A549 (cell line): ENCODE data around the gene COL5A1.

ENCODE experiments used
- CEBPB ChIP-seq, 2 experiments: fragments of >200 bp in 1 of 2; sonication (Bioruptor Twin) in 1 of 2; formaldehyde crosslinking in 1 of 2; IDR thresholded peaks; 2 replicates each; pipeline ENCODE4 v1.6.1; 2012 to 2016
- EHMT2 ChIP-seq: fragments of 200-600 bp; sonication (generic); IDR thresholded peaks from 2 replicates; pipeline ENCODE4 v1.6.1; 2016; ENCODE audit warnings: antibody characterized with exemption, low read depth, mild to moderate bottlenecking, moderate library complexity
- EP300 ChIP-seq, 2 experiments: fragments of >200 bp; sonication (Bioruptor Twin); formaldehyde crosslinking; IDR thresholded peaks; 2 replicates in 1 of 2; 3 replicates in 1 of 2; pipeline ENCODE4 v1.6.1; 2016 to 2017
- ESRRA ChIP-seq: fragments of 150-350 bp; IDR thresholded peaks from 2 replicates; pipeline ENCODE4 v1.6.1; 2014; ENCODE audit warnings: mild to moderate bottlenecking, low read length, borderline replicate concordance
- JUN ChIP-seq, 2 experiments: fragments of >200 bp; sonication (Bioruptor Twin); formaldehyde crosslinking; IDR thresholded peaks; 2 replicates in 1 of 2; 3 replicates in 1 of 2; pipeline ENCODE4 v1.6.1; 2016 to 2017
- MAFK ChIP-seq: fragments of 450-650 bp; IDR thresholded peaks from 2 replicates; pipeline ENCODE4 v1.6.1; 2014; ENCODE audit not compliant: partially characterized antibody
- NR3C1 ChIP-seq: fragments of >200 bp; sonication (Bioruptor Twin); formaldehyde crosslinking; IDR thresholded peaks from 3 replicates; pipeline ENCODE4 v1.6.1; 2017
- PHF8 ChIP-seq: fragments of 200-600 bp; sonication (generic); IDR thresholded peaks from 2 replicates; pipeline ENCODE4 v1.6.1; 2016; ENCODE audit warnings: low read depth, mild to moderate bottlenecking, antibody characterized with exemption, moderate library complexity, borderline replicate concordance
- POLR2A ChIP-seq: IDR thresholded peaks from 2 replicates; pipeline ENCODE4 v1.6.1; 2012; ENCODE audit warnings: mild to moderate bottlenecking, low read length
- RFX5 ChIP-seq: fragments of 450-650 bp; IDR thresholded peaks from 2 replicates; pipeline ENCODE4 v1.7.1; 2014; ENCODE audit warnings: antibody characterized with exemption, mild to moderate bottlenecking, moderate library complexity
- TF ChIP-seq, protein P1 (sequence below): fragments of >200 bp; sonication (Bioruptor Twin); formaldehyde crosslinking; IDR thresholded peaks from 3 replicates; pipeline ENCODE4 v1.5.1; 2016
- TF ChIP-seq, protein P2 (sequence below): fragments of 150-350 bp; IDR thresholded peaks from 2 replicates; pipeline ENCODE4 v1.6.1; 2014; ENCODE audit warnings: low read depth, mild to moderate bottlenecking, low read length
- TF ChIP-seq, protein P3 (sequence below): fragments of 200-600 bp; sonication (generic); IDR thresholded peaks from 2 replicates; pipeline ENCODE4 v1.6.1; 2016; ENCODE audit warnings: antibody characterized with exemption, mild to moderate bottlenecking, moderate library complexity

DNA sequence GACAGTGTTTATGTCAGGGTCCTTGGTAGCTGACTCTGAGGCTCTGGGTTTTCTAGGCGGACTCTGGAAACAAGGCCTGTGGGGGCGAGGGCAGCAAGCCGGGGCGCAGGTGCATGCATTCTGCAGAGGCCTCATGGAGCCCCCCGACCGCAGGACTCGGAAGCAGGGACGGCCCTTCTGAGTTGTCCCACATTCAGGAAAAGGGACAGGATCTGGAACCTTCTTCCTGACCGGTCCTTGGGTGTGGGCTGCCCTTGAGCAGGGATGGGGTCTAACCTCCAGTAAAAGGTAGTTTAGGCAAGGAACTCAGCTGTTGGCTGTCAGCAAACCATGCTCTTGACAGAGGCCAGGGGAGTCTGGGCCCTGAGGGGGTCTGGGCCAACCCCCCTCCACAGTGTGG lies 7.4 kb upstream of the COL5A1 start:
- TF ChIP-seq MAFK (no peak), EHMT2 (no peak), PHF8 (no peak), POLR2A (no peak), ESRRA (no peak), EP300 (IDR thresholded peaks at IDR 0.05) (no peak), NR3C1 (no peak), RFX5 (no peak), JUN (IDR thresholded peaks at IDR 0.05) (no peak), CEBPB (IDR thresholded peaks at IDR 0.05) (no peak)
- TF ChIP-seq, protein P1, sequence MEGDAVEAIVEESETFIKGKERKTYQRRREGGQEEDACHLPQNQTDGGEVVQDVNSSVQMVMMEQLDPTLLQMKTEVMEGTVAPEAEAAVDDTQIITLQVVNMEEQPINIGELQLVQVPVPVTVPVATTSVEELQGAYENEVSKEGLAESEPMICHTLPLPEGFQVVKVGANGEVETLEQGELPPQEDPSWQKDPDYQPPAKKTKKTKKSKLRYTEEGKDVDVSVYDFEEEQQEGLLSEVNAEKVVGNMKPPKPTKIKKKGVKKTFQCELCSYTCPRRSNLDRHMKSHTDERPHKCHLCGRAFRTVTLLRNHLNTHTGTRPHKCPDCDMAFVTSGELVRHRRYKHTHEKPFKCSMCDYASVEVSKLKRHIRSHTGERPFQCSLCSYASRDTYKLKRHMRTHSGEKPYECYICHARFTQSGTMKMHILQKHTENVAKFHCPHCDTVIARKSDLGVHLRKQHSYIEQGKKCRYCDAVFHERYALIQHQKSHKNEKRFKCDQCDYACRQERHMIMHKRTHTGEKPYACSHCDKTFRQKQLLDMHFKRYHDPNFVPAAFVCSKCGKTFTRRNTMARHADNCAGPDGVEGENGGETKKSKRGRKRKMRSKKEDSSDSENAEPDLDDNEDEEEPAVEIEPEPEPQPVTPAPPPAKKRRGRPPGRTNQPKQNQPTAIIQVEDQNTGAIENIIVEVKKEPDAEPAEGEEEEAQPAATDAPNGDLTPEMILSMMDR: no peak
- TF ChIP-seq, protein P2, sequence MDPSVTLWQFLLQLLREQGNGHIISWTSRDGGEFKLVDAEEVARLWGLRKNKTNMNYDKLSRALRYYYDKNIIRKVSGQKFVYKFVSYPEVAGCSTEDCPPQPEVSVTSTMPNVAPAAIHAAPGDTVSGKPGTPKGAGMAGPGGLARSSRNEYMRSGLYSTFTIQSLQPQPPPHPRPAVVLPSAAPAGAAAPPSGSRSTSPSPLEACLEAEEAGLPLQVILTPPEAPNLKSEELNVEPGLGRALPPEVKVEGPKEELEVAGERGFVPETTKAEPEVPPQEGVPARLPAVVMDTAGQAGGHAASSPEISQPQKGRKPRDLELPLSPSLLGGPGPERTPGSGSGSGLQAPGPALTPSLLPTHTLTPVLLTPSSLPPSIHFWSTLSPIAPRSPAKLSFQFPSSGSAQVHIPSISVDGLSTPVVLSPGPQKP: no peak
- TF ChIP-seq, protein P3, sequence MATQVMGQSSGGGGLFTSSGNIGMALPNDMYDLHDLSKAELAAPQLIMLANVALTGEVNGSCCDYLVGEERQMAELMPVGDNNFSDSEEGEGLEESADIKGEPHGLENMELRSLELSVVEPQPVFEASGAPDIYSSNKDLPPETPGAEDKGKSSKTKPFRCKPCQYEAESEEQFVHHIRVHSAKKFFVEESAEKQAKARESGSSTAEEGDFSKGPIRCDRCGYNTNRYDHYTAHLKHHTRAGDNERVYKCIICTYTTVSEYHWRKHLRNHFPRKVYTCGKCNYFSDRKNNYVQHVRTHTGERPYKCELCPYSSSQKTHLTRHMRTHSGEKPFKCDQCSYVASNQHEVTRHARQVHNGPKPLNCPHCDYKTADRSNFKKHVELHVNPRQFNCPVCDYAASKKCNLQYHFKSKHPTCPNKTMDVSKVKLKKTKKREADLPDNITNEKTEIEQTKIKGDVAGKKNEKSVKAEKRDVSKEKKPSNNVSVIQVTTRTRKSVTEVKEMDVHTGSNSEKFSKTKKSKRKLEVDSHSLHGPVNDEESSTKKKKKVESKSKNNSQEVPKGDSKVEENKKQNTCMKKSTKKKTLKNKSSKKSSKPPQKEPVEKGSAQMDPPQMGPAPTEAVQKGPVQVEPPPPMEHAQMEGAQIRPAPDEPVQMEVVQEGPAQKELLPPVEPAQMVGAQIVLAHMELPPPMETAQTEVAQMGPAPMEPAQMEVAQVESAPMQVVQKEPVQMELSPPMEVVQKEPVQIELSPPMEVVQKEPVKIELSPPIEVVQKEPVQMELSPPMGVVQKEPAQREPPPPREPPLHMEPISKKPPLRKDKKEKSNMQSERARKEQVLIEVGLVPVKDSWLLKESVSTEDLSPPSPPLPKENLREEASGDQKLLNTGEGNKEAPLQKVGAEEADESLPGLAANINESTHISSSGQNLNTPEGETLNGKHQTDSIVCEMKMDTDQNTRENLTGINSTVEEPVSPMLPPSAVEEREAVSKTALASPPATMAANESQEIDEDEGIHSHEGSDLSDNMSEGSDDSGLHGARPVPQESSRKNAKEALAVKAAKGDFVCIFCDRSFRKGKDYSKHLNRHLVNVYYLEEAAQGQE: no peak
